ENCODE measurements around the gene RPS15. TPM values are rescaled to one million over a fixed set of nuclear protein-coding genes. Genes with fewer than 3 reads are reported as not detected.

The RPS15 gene
- total RNA-seq, 4 donors from 2014 or later: 1,291 to 3,466 (median 2,344) TPM

DNA sequence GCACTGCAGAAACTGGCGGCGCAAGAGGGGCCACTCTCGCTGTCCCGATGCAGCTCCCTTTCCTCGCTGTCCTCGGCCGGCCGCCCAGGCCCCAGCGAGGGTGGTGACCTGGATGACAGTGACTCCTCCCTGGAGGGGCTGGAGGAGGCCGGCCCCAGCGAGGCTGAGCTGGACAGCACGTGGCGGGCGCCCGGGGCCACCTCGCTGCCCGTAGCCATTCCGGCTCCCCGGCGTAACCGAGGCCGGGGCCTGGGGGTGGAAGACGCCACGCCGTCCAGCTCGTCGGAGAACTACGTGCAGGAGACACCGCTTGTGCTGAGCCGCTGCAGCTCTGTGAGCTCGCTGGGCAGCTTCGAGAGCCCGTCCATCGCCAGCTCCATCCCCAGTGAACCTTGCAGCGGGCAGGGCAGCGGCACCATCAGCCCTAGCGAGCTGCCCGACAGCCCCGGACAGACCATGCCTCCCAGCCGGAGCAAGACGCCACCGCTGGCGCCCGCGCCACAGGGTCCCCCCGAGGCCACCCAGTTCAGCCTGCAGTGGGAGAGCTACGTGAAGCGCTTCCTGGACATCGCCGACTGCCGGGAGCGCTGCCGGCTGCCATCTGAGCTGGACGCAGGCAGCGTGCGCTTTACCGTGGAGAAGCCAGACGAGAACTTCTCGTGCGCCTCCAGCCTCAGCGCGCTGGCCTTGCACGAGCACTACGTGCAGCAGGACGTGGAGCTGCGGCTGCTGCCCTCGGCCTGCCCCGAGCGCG lies 28.4 kb downstream of the RPS15 start:
- peaks cover 86% of the 10 kb centered on the region for H3K27me3 ChIP-seq

DNA sequence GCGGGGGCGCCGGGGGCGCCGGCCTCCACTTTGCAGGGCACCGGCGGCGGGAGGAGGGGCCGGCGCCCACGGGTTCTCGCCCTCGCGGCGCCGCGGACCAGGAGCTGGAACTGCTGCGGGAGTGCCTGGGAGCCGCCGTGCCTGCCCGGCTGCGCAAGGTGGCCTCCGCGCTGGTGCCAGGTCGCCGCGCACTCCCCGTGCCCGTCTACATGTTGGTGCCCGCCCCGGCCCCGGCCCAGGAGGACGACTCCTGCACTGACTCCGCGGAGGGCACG lies 29.0 kb downstream of the RPS15 start:
- Histone ChIP-seq H3K27me3 (peaks cover 91% of the 10 kb centered on the region), H3K4me3 (no peak overlapping the region), H3K4me1 (peaks cover 14 to 71% (median 43%) of the 10 kb centered on the region in 3 donors), H3K27ac (no peak overlapping the region), H3K9me3 (no peaks in the 10 kb centered on the region), H3K36me3 (peaks cover 0 to 18% of the 10 kb centered on the region in 2 donors)
- no CpG with 5 or more reads among the region's 36 CpGs for WGBS, 2 donors (ENCODE audit: low coverage in 1 of 2)
- ATAC-seq: no peak
- TF ChIP-seq, protein P1, sequence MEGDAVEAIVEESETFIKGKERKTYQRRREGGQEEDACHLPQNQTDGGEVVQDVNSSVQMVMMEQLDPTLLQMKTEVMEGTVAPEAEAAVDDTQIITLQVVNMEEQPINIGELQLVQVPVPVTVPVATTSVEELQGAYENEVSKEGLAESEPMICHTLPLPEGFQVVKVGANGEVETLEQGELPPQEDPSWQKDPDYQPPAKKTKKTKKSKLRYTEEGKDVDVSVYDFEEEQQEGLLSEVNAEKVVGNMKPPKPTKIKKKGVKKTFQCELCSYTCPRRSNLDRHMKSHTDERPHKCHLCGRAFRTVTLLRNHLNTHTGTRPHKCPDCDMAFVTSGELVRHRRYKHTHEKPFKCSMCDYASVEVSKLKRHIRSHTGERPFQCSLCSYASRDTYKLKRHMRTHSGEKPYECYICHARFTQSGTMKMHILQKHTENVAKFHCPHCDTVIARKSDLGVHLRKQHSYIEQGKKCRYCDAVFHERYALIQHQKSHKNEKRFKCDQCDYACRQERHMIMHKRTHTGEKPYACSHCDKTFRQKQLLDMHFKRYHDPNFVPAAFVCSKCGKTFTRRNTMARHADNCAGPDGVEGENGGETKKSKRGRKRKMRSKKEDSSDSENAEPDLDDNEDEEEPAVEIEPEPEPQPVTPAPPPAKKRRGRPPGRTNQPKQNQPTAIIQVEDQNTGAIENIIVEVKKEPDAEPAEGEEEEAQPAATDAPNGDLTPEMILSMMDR (IDR thresholded peaks at IDR 0.05): no peak
- TF ChIP-seq POLR2AphosphoS5 (IDR thresholded peaks at IDR 0.05) (no peak), EP300 (IDR thresholded peaks at IDR 0.05) (no peak), POLR2A (IDR thresholded peaks at IDR 0.05) (no peak)

More for the DNA sequence above, 28.4 kb downstream of the RPS15 start:
- WGBS, 2 donors (ENCODE audit: low coverage in 1 of 2): 80% methylated on average over 1 of the region's 70 CpGs; no CpG with 5 or more reads in 1 of the 2 donors
- H3K36me3 ChIP-seq: peaks cover 0 to 23% of the 10 kb centered on the region in 2 donors
- peaks cover 14 to 66% (median 43%) of the 10 kb centered on the region in 3 donors for H3K4me1 ChIP-seq
- ATAC-seq: no peak
- no peak overlapping the region for H3K27ac ChIP-seq
- H3K9me3 ChIP-seq: no peaks in the 10 kb centered on the region
- no peak overlapping the region for H3K4me3 ChIP-seq
- TF ChIP-seq POLR2AphosphoS5 (IDR thresholded peaks at IDR 0.05) (no peak), POLR2A (IDR thresholded peaks at IDR 0.05) (no peak), EP300 (IDR thresholded peaks at IDR 0.05) (no peak)
- TF ChIP-seq, protein P1 (IDR thresholded peaks at IDR 0.05): no peak

DNA sequence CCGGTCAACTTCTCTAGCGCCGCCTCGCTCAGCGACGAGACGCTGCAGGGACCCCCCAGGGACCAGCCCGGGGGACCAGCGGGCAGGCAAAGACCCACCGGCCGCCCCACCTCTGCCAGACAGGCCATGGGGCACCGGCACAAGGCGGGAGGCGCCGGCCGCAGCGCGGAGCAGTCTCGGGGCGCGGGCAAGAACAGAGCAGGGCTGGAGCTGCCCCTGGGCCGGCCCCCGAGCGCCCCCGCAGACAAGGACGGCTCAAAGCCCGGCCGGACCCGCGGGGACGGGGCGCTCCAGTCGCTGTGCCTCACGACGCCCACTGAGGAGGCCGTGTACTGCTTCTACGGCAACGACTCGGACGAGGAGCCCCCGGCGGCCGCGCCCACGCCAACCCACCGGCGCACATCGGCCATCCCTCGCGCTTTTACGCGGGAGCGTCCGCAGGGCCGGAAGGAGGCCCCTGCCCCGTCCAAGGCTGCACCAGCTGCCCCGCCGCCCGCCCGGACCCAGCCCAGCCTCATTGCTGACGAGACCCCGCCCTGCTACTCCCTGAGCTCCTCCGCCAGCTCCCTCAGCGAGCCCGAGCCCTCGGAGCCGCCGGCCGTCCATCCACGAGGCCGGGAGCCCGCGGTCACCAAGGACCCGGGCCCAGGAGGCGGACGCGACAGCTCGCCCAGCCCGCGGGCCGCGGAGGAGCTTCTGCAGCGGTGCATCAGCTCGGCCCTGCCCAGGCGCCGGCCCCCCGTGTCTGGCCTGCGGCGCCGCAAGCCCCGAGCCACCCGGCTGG lies 29.5 kb downstream of the RPS15 start:
- TF ChIP-seq, protein P1 (IDR thresholded peaks at IDR 0.05): no peak
- no peak for TF ChIP-seq POLR2A (IDR thresholded peaks at IDR 0.05)
- TF ChIP-seq POLR2AphosphoS5 (IDR thresholded peaks at IDR 0.05): no peak
- TF ChIP-seq EP300 (IDR thresholded peaks at IDR 0.05): no peak
- H3K9me3 ChIP-seq: no peaks in the 10 kb centered on the region
- peaks cover 0 to 18% of the 10 kb centered on the region in 2 donors for H3K36me3 ChIP-seq
- peak overlapping the region in 1 of 2 donors; percentile 51 for H3K4me3 ChIP-seq
- H3K4me1 ChIP-seq: peaks cover 14 to 76% (median 43%) of the 10 kb centered on the region in 3 donors
- no peak overlapping the region for H3K27ac ChIP-seq
- H3K27me3 ChIP-seq: peaks cover 96% of the 10 kb centered on the region
- ATAC-seq: no peak
- WGBS, 2 donors (ENCODE audit: low coverage in 1 of 2): no CpG with 5 or more reads among the region's 92 CpGs

DNA sequence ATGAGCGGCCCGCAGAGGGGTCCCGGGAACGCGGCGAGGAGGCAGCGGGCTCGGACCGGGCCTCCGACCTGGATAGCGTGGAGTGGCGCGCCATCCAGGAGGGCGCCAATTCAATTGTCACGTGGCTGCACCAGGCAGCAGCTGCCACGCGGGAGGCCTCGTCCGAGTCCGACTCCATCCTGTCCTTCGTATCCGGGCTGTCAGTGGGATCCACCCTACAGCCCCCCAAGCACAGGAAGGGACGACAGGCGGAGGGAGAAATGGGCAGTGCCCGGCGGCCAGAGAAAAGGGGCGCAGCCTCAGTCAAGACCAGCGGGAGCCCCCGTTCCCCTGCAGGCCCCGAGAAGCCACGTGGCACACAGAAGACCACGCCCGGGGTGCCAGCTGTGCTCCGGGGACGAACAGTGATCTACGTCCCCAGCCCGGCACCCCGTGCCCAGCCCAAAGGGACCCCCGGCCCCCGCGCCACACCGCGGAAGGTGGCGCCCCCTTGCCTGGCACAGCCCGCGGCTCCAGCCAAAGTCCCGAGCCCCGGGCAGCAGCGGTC lies 30.2 kb downstream of the RPS15 start:
- no peak overlapping the region for H3K27ac ChIP-seq
- TF ChIP-seq, protein P1 (IDR thresholded peaks at IDR 0.05): no peak
- TF ChIP-seq POLR2AphosphoS5 (IDR thresholded peaks at IDR 0.05) (no peak), EP300 (IDR thresholded peaks at IDR 0.05) (no peak), POLR2A (IDR thresholded peaks at IDR 0.05) (no peak)
- WGBS, 2 donors (ENCODE audit: low coverage in 1 of 2): no CpG with 5 or more reads among the region's 49 CpGs
- H3K27me3 ChIP-seq: peaks cover 99% of the 10 kb centered on the region
- H3K9me3 ChIP-seq: no peaks in the 10 kb centered on the region
- H3K4me1 ChIP-seq: peaks cover 14 to 83% (median 49%) of the 10 kb centered on the region in 3 donors
- H3K4me3 ChIP-seq: peak overlapping the region in 1 of 2 donors; percentile 51
- no peak for ATAC-seq
- peaks cover 0 to 18% of the 10 kb centered on the region in 2 donors for H3K36me3 ChIP-seq
